Progenitor cell of endocrine pancreas (in vitro differentiated cells): ENCODE data around the gene CDK19. TPM values are rescaled to one million over a fixed set of nuclear protein-coding genes. Genes with fewer than 3 reads are reported as not detected.
"Not testable (repeated sequence)": the region's sequence is repeated elsewhere in the genome, so short reads cannot be mapped to it uniquely, and the experiment has no call there.

Experiments used
- DNase-seq: peaks from one replicate; pipeline ENCODE4 v3.0.0; 2021; ENCODE audit warnings: low spot score; ENCODE audit not compliant: unreplicated experiment
- H3K27ac Mint-ChIP-seq: 2 replicates; pipeline ENCODE4 v1.8.0; 2021; ENCODE audit warnings: mild to moderate bottlenecking, moderate library complexity, mixed read lengths
- H3K27me3 Mint-ChIP-seq: 2 replicates; pipeline ENCODE4 v1.8.0; 2021; ENCODE audit warnings: mixed read lengths
- H3K36me3 Mint-ChIP-seq: 2 replicates; pipeline ENCODE4 v1.8.0; 2022; ENCODE audit warnings: mixed read lengths; ENCODE audit not compliant: insufficient read depth
- H3K4me1 Mint-ChIP-seq: 2 replicates; pipeline ENCODE4 v1.8.0; 2021; ENCODE audit warnings: low read depth, mixed read lengths
- H3K4me3 Mint-ChIP-seq: 2 replicates; pipeline ENCODE4 v1.8.0; 2021; ENCODE audit warnings: low read depth, mild to moderate bottlenecking, moderate library complexity, mixed read lengths
- H3K9me3 Mint-ChIP-seq: 2 replicates; pipeline ENCODE4 v1.8.0; 2021; ENCODE audit warnings: low read depth, mixed read lengths
- total RNA-seq: library from RNA; stranded (reverse); gene quantifications from 2 replicates; pipeline ENCODE4 v1.2.1, GENCODE V29; 2021
- TF ChIP-seq, protein P1 (sequence below): fragments of 200-600 bp; sonication (generic); IDR thresholded peaks from one replicate; pipeline ENCODE4 v1.5.0; 2021; ENCODE audit warnings: antibody characterized with exemption, mild to moderate bottlenecking; ENCODE audit not compliant: unreplicated experiment

Gene CDK19
- total RNA-seq, 1 donor from 2014 or later = 26.2 TPM

DNA sequence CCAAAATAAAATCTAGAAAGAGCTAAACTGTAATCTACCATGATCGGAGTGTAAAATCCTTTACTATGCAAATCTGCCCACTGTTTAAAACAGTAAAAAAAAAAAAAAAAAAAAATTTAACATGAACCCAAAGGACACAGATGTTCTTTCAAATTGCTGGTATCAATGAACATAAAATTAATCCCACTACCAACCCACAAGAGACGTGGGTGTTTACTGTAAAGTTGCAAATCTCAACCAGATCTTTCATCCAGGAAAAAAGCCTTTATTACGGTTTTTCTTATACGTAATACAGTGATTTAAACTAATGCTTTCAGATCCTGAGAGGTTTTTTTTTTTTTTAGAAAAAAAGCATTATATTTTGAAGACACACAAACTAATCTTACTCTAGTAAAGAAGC is 2.5 kb downstream of the CDK19 start:
- DNase-seq = no peak
- peaks cover 3% of the 10 kb centered on the region for H3K36me3 Mint-ChIP-seq
- peaks cover 12% of the 10 kb centered on the region for H3K4me1 Mint-ChIP-seq
- no peaks in the 10 kb centered on the region for H3K27me3 Mint-ChIP-seq
- no peak overlapping the region for H3K27ac Mint-ChIP-seq
- no peak overlapping the region for H3K4me3 Mint-ChIP-seq
- TF ChIP-seq, protein P1, sequence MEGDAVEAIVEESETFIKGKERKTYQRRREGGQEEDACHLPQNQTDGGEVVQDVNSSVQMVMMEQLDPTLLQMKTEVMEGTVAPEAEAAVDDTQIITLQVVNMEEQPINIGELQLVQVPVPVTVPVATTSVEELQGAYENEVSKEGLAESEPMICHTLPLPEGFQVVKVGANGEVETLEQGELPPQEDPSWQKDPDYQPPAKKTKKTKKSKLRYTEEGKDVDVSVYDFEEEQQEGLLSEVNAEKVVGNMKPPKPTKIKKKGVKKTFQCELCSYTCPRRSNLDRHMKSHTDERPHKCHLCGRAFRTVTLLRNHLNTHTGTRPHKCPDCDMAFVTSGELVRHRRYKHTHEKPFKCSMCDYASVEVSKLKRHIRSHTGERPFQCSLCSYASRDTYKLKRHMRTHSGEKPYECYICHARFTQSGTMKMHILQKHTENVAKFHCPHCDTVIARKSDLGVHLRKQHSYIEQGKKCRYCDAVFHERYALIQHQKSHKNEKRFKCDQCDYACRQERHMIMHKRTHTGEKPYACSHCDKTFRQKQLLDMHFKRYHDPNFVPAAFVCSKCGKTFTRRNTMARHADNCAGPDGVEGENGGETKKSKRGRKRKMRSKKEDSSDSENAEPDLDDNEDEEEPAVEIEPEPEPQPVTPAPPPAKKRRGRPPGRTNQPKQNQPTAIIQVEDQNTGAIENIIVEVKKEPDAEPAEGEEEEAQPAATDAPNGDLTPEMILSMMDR = no peak
- peaks cover 5% of the 10 kb centered on the region for H3K9me3 Mint-ChIP-seq

- peaks cover 11% of the 10 kb centered on the region for H3K4me1 Mint-ChIP-seq
- peaks cover 5% of the 10 kb centered on the region for H3K36me3 Mint-ChIP-seq
- no peak for DNase-seq
- no peak overlapping the region for H3K27ac Mint-ChIP-seq
- H3K4me3 Mint-ChIP-seq = no peak overlapping the region
- TF ChIP-seq, protein P1 = no peak
- H3K9me3 Mint-ChIP-seq = peaks cover 5% of the 10 kb centered on the region
- H3K27me3 Mint-ChIP-seq = no peaks in the 10 kb centered on the region
Measured at GRCh38 chr6:110810896-110811586, 4.2 kb downstream of the CDK19 start.

DNA sequence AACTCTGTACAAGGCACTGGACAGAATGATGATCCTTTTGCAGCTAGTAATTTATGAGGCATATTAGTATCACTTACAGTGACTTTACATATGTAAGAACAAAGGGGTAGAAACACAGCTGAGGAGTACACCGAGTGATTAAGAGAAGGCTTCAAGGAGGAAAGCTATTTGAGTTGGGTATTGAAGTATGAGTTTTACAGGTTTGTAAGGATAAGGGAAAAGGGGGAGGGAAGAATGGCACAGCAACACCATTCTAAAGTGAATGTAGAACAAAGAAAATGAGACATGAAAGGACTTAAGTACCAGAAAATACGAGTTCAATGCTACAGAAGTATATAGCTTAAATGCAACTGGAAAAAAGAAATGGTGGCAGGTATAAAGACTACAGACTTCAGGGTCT is 5.5 kb downstream of the CDK19 start:
- TF ChIP-seq, protein P1 = no peak
- Mint-ChIP-seq H3K36me3 (peaks cover 11% of the 10 kb centered on the region), H3K27me3 (no peaks in the 10 kb centered on the region), H3K27ac (peak overlapping the region; percentile 1), H3K9me3 (peaks cover 10% of the 10 kb centered on the region), H3K4me1 (peaks cover 13% of the 10 kb centered on the region), H3K4me3 (no peak overlapping the region)
- no peak for DNase-seq

- not testable (repeated sequence) for H3K4me1 Mint-ChIP-seq, H3K27me3 Mint-ChIP-seq, H3K27ac Mint-ChIP-seq, H3K4me3 Mint-ChIP-seq, DNase-seq
- peaks cover 22% of the 10 kb centered on the region for H3K9me3 Mint-ChIP-seq
- H3K36me3 Mint-ChIP-seq = peaks cover 25% of the 10 kb centered on the region
Measured at GRCh38 chr6:110802175-110802574, 13.1 kb downstream of the CDK19 start.

DNA sequence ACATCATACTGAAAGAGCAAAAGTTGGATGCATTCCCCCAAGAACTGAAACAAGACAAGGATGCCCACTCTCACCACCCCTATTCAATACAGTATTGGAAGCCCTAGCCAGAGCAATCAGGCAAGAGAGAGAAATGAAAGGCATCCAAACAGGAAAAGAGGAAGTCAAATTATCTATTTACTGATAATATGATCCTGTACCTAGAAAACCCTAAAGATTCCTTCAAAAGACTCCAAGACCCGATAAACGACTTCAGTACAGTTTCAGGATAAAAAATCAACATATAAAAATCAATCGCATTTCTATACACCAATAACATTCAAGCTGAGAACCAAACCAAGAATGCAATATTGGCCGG is 14.5 kb downstream of the CDK19 start:
- Mint-ChIP-seq H3K27ac (no peak overlapping the region), H3K27me3 (no peaks in the 10 kb centered on the region), H3K36me3 (peaks cover 24% of the 10 kb centered on the region), H3K4me1 (peaks cover 5% of the 10 kb centered on the region), H3K9me3 (peaks cover 22% of the 10 kb centered on the region), H3K4me3 (no peak overlapping the region)
- no peak for DNase-seq
- TF ChIP-seq, protein P1 = no peak

GRCh38 chr6:110800196-110800838 is 15.0 kb downstream of the CDK19 start:
- Mint-ChIP-seq H3K27ac (no peak overlapping the region), H3K9me3 (peaks cover 22% of the 10 kb centered on the region), H3K4me3 (no peak overlapping the region), H3K27me3 (no peaks in the 10 kb centered on the region), H3K36me3 (peaks cover 22% of the 10 kb centered on the region), H3K4me1 (peaks cover 5% of the 10 kb centered on the region)
- TF ChIP-seq, protein P1 = no peak
- no peak for DNase-seq
